ENCODE results near the gene NHS.

GRCh38 chrX:17601441-17602200 is 226.6 kb downstream of the NHS start:
- TF ChIP-seq CTCF (IDR thresholded peaks at IDR 0.05) (no peak), POLR2A (IDR thresholded peaks at IDR 0.05) (no peak)

Measured in body of pancreas (tissue), 4 donors.